ENCODE measurements around the gene ANO3. TPM values are rescaled to one million over a fixed set of nuclear protein-coding genes. Genes with fewer than 3 reads are reported as not detected.
A peak's percentile ranks its signal among the peaks of the same experiment; 100 is the strongest.
"Not testable (repeated sequence)": the region's sequence is repeated elsewhere in the genome, so short reads cannot be mapped to it uniquely, and the experiment has no call there.

ANO3 gene
- total RNA-seq, 1 experiment from 2014 or later = not detected

DNA sequence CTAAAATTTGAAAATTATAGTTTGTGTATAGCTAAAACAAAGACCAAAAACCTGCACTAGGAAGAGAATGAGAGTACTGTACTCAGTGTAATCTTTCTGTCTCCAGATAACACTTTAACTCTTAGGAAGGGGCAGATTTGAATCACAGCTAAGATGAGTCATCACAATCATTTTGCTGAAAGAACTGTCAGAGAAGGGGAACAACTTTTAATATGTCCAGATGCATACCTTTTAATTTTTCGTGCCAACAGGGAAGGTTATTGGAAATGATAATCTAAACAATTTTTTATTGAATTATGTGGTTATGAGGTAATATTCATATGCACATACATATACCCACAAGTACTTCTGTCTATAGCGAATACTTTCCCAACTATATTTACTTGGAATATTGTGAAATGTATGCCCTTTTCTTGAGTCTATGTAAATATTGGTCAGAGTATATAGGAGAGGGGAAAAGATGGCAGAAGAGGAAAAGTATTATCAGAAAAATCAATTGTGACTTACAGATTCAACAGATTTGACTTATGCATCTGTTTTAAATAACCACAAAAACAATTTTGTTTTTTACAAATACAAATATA is 291.2 kb downstream of the ANO3 start:
- DNase-seq (ENCODE audit: low read depth) = peak; percentile 1

DNA sequence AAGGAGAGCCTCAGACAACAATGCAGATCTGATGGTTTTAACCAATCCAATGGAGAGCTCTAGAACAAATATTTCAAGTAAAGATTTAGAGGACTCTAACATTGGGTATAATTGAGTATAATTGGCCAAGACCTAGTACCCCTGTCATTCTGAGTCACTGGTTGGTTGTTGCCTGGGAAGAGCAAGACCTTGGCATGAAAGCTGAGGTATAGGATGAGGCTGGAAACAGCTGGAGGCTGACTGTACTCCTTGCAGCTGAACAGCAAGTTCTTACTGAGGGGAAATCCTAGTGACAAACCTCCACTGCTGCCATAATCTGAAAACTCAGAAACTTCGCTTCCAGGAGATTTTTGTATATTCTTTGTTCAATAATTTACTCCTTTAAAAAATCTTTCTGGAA is 294.4 kb downstream of the ANO3 start:
- peak; percentile 16 for DNase-seq (ENCODE audit: low read depth)

DNA sequence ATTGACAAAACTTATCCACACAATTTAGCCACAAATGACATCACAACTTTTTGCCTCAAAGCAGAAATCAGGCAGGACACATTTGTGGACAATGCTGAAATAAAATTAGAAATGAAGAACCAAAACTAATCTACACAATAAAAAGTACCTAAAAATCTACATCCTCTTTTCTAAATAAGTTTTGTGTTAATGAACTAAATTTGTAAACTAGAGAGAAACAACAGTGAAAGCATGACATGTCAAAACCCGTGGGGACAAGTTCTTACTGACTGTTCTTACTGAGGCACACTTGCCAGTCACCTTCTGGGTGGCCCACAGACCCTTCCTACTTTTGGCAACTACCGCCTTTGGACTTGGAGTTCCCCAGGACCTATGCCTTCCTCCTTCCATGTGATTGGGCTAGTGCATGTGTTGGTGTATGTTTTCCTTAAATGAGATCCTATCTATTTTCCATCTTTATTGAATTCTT is 300.8 kb downstream of the ANO3 start:
- no peak for DNase-seq (ENCODE audit: low read depth)

DNA sequence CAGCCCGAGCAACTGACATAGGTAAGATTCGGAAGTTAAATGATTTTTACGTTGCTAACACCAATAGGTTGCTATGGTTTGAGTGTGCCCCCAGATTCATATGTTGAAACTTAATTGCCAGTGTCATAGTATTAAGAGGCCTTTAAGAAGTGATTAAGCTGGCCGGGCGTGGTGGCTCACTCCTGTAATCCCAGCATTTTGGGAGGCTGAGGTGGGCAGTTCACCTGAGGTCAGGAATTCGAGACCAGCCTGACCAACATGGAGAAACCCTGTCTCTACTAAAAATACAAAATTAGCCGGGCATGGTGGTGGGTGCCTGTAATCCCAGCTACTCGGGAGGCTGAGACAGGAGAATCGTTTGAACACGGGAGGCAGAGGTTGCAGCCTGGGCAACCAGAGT is 311.4 kb downstream of the ANO3 start:
- DNase-seq (ENCODE audit: low read depth) = not testable (repeated sequence)

DNA sequence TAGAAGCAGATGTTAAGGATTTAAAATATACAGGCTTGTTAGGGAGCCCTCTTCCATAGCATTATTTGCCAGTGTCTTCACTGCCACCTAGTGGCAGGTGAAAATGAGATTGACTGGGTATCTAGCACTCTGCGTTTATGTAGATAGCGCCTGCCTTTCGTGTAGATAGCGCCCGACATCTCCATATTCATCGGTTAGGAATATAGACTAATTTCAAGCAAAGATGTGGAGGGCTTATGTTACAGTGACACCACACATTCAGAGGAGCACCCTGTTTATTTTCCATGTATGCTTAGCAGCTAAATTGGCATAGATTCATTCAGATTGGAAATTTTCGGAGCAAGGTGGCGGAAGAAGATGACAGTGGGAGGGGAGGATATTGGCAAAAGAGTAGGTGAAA is 318.0 kb downstream of the ANO3 start:
- peak; percentile 49 for DNase-seq (ENCODE audit: low read depth)

DNA sequence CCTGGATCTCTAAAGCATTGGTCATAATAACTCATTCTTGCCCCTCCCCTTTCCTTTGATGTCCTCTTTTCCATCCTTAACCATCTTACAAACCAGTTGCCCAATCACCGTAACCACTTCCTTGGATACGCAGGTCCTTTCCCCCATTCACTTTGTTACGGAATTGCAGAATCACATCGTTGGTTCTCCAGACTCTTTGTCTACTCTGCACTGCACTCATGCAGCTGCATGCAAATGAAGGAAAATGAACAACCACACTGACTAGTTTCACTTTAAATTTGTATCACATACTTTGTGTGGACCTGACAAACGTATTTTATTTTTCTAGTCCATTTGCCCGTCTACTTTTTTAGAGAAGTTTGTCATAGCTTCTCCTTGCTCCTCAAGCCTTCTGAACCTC is 320.0 kb downstream of the ANO3 start:
- no peak for DNase-seq (ENCODE audit: low read depth)

DNA sequence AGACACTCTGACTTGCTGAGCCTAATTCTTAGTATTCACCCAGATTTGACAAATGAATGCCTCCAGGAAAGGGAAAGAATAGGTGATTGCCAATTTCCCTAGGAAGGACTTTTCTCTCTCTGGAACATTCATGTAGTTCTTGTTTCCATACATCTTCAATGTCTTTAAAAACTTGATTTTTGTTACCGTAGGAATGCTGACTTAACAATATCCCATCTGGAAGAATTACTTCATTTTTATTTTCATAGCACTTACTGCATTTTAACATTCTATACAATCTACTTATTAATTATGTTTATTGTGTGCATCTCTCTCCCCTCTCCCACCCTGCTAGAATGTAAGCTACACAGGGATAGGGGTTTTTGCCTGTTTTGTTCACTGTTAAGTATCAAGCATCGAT is 323.4 kb downstream of the ANO3 start:
- no peak for DNase-seq (ENCODE audit: low read depth)

DNA sequence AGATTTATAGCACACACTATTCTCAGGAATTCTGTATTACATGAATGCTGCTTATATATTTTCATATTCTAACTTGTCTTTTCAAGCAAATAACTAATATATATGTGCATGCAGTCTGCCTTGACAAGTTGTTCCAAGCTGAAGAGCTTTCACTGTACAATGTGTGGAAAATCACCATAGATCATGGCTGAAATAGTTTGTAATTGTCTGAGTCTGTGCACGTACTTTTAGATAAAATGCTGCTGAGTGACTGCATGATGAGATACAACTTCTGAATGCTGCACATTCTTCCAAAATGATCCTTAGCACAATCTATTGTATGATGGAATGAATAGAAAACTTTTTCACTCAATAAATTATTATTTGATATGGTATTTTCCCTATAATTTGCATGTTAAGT is 331.0 kb downstream of the ANO3 start:
- DNase-seq (ENCODE audit: low read depth) = no peak

DNA sequence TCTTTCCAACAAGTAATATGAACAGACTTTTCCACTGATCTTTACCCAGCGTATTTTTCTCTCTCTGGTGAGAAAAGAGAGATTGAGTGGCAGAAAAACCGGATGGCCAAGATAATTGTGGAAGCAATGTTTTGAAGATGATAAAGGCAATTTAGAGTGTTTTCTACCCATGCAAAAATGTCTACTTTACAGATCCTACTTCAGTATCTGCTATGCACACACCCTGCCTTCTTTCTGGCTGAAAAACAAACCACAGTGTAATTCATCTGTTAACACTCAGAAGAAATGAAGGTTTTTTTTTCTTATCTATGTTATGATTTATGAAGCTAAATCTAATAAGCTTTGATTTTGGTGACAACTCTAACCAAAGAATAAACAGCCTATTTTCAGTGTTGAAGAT is 333.1 kb downstream of the ANO3 start:
- DNase-seq (ENCODE audit: low read depth) = no peak

DNA sequence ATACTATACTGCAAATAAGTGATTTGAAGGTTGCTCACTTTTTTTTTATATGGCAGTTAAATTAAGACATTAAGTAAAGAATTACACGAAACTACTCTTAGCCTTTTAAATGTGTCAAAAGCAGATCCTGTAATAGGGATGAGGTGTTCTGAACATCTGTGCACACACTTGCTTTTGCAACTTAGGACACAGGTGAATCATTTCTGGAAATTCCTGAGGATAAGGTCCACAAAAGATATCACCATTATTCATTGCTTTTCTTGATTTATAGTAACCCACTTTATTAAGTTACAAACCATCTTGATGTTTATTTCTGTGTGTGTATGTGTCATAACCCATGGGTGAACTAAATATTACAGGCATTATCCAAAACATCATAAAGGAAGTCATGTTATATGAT is 334.0 kb downstream of the ANO3 start:
- no peak for DNase-seq (ENCODE audit: low read depth)

DNA sequence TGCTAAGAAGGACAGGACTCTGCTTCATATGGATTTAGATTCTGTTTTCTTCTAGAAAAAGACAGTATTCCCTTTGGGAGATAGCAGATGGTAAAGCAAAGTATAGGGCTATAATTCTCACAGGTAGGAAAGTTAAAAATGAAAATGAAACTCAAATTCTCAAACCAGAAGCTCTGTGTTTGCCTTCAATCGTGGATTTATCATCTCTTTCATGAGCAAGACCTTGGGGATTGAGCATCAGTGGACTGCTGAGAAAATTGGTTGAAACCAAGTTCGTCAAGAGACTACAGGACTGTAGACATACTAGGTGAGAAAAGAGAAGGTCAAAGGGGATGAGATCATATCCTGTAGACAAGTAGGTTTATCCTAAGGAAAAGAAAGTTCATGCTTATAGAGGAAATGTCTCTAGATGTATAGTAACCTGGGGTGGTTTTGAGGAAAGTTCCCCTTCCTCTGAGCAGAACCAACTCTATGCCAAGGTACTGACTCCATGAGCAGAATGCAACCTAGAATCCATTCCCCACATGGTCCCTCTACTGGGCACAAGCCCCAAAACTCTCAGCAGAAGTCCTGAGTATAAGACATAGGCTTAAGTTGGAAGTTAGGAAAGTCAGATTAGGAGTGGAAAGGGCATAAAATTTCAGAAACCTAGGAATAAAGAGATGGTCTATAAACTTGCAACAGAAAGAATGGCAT is 343.5 kb downstream of the ANO3 start:
- DNase-seq (ENCODE audit: low read depth) = no peak

DNA sequence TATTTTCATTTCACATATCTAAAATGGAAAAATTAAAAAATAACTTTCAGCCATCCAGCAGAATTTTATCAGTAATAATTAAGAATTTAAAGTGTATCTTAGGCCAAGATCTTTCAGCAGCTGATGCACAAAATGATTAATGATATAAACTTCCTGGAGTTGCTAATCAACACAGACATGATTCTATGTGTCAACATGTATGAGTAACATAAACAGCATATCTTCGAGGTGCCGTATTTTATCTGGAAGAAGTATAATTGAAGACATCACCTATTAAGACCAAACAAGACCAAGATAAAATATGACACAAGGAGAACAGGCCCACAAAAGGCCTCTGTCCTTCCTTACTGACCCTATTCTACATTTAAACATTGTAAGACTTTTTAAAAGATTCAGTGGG is 344.7 kb downstream of the ANO3 start:
- DNase-seq (ENCODE audit: low read depth) = no peak

DNA sequence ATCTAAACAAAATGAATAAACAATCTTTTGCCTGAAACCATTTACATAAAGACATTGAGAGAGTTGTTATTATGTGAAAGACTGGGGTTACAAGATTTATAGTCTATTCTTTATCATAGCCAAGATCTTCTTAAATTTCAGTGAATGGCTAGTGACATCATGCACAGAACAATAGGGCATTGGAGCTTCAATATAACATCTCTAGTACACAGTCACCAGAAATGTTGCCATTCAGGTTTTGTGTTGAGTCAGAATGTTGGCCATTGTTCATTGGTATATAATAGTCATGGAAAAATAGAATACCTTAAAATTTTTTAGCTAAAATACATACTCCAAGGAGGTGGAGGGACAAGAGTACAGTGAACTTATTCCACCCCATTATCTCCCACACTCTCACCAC is 345.6 kb downstream of the ANO3 start:
- no peak for DNase-seq (ENCODE audit: low read depth)

DNA sequence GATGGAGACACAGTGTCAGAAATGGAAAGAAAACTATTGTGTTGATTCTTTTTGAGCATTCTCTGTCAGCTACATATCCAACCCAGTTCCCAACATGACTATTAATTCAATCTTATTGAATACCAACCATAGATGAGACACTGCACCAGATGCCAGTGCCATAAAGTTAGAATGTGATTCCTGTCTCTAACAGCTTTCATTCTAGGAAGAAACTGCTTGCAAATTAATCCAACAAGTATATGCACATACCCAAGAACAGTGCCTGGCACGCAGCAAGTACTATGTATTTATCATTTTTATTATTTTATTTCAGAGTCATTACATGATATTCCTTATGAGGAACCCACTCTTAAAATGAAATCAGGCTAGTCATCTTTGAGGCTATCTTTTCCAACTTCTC is 355.4 kb downstream of the ANO3 start:
- no peak for DNase-seq (ENCODE audit: low read depth)

DNA sequence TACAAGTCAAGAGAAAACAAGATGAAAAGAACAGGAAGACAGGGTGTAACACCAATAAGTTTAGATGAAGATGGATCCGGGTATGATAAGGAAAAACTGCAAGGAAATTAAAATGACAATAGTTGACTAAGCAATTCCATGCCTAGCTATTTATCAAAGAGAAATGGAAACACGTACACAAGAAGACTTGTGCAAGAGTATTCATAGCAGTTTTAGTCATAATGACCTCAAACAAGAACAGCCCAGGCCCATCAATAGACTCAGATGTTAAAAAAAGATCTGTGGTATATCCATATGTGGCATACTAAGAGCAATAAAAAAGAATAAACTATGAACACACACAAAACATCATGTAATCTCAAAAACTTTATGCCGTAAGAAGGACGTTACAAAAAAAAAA is 356.8 kb downstream of the ANO3 start:
- no peak for DNase-seq (ENCODE audit: low read depth)

DNA sequence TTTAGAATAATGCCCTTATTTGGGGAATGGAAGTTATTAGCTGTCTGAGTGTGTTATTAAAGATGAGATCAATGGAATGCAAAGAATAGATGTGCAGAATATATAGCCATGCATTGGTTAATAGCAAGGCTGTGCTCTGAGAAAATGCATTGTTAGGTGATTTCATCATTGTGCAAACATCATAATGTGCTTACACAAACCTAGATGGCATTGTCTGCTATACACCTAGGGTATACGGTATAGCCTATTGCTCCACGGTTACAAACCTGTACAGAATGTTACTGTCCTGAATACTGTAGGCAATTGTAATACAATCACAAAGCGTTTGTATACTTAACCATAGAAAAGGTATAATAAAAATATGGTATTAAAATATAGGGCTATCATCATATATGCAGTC is 364.4 kb downstream of the ANO3 start:
- no peak for DNase-seq (ENCODE audit: low read depth)

DNA sequence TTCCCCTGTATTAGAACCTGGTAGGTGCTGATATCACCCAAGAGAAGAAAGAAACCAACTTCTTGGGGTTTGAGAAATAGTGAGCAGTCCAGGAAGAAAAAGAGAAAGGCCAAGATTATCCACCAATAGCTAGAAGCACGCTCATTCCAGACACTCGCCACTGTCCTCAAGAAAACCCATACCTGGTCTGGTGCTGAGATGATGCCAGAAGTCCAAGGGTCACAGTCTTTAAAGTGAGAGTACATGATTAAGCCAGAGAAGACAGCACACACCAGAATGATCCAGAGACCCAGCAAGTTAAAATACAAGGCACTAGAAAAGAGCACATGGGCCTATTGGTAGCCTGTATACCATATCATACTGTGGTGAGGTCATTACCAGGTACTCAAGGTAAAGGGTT is 366.3 kb downstream of the ANO3 start:
- DNase-seq (ENCODE audit: low read depth) = no peak

DNA sequence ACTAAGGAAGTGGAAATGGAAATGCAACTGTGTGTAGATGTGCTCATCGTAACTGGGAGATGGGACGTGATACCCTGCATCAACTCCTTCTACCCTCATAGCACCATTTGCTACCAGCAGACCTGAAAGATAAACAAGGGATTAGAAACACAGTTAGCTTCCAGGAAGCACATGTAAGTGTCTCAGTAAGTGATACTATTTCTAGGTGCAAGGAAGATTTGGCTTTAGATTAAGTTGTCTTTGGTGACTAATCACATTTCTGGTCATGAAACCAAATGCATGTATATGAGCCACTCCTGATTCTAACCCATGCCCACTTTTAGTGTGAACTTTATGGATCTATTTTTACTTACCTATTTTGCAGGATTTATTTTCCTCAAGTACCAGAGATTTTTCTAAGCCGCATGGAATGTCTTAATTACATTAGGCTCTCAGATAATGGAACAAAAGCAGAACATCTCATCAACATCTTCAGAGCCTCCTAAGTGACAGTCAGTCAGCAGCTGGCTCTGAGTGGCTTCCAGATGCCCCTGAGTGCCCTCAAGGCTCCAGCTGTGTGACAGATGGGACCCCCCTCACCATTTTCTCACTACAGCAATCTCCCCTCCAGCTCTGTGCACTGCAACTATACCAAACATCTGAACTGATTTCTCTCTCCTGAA is 368.8 kb downstream of the ANO3 start:
- DNase-seq (ENCODE audit: low read depth) = no peak

DNA sequence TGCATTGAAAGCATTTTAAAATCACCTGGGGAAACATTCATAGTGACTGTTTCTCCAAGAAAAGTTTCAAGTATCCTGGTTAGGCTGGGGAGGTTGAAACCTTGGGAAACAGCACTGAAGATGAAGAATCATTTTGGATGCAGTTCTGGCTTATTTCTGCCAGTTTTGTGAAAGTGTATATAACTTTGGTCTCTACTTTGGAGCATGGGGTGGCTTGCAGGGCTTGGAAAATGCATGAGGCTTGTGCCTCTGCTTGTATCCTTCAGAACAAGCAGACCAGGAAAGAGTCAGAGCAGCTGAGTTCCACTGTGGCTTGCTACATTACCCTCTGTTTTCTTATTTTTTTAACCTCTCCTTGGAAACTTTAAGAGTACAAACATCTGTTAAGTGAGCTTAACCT is 370.5 kb downstream of the ANO3 start:
- no peak for DNase-seq (ENCODE audit: low read depth)

DNA sequence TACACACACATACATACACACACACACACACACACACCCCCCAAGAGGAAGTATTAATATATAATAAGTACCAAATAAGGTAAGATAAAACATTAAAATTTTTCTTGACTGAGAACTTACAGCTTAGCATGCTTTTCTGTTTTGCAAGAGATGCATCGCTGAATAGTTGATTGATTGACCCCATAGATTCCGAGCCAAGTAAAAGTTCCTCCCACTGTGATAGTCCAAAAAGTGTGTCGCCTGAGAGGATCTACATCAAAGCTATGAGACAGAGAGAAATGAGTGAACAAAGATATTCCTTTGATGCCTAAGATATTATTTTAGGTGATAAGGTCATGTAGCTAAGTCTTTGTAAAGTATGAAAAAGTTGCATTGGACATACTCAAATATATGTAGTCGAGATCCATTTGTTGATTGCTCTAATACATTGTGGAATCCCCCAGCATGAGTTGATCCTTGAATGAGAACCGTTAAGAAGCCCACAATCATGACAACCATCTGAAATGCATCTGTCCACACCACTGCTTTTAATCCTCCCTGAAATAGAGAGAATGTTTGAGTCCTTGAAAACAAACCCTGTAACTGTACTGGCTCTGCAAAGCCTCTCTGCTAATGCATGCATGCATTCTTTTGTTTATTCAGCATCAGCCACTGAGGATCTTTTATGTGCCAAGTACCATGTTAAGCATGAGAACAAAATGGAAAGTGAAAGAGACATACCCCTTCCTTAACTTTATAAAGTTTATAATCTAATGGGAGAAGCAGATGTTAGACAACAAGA is 371.7 kb downstream of the ANO3 start:
- no peak for DNase-seq (ENCODE audit: low read depth)

DNA sequence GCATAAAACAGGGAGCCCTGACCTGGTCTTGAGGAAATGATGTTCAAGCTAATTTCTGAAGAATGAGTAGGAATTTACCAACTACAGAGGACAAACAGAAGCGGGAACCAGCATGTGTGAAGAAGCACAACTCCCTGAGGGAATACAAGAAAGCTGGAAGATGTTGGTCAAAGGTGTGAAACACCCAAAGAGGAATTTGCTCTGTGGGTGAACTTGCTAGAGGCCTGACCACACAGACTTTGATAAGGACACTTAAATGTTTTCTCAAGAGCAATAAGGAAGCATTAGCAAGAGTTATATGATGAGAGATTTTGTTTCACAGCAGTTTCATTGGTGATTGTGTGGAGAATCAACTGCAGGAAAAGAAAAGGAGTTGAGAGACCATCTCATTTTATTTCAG is 372.3 kb downstream of the ANO3 start:
- no peak for DNase-seq (ENCODE audit: low read depth)

DNA sequence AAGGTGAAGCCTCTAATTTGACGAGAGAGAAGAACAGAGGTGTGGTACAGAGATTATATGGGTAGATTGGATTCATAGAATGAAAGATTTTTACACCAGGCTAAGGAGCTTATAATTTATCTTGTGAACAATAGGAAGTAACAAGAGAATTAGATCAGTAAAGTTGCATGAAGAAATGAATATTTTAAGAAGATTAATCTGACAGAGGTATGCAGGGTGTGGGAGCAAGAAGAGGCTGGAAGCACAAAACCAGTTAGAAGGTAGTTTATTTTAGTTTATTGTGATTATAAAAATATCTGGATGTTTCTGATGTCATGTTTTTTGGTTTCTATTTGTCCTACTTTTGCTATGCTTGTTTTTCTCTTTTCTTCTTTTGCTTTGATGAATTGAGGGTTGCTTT is 374.3 kb downstream of the ANO3 start:
- no peak for DNase-seq (ENCODE audit: low read depth)
